Activated naive CD4-positive, alpha-beta T cell treated with anti-CD3 and anti-CD28 coated beads, Interleukin-2, amount 10 ng/mL, durations not matched to agents 7 days and 5 days (primary cell): Measurements from ENCODE around the gene ATP9A.
"Not testable (repeated sequence)": the region's sequence is repeated elsewhere in the genome, so short reads cannot be mapped to it uniquely, and the experiment has no call there.

Experiments used
- CTCF ChIA-PET: fragments of 350-600 bp; sonication (Branson Sonifier 250); formaldehyde crosslinking; loops from one replicate; lab custom pipeline; 2021; ENCODE audit warnings: antibody characterized with exemption; lab: Charles Lee
- DNase-seq: peaks from one replicate; pipeline ENCODE4 v3.0.0-alpha.2; 2020
- H3K27ac Mint-ChIP-seq: one replicate; pipeline ENCODE4 v1.8.0; 2021; ENCODE audit warnings: mild to moderate bottlenecking, moderate library complexity, mixed read lengths
- H3K27me3 Mint-ChIP-seq: one replicate; pipeline ENCODE4 v1.8.0; 2021; ENCODE audit warnings: mild to moderate bottlenecking, mixed read lengths
- H3K36me3 Mint-ChIP-seq: one replicate; pipeline ENCODE4 v1.8.0; 2021; ENCODE audit warnings: mixed read lengths
- H3K4me1 Mint-ChIP-seq: one replicate; pipeline ENCODE4 v1.8.0; 2021; ENCODE audit warnings: mixed read lengths
- H3K4me3 Mint-ChIP-seq: one replicate; pipeline ENCODE4 v1.8.0; 2021; ENCODE audit warnings: mild to moderate bottlenecking, moderate library complexity, mixed read lengths
- H3K9me3 Mint-ChIP-seq: one replicate; pipeline ENCODE4 v1.8.0; 2021; ENCODE audit warnings: mixed read lengths

ATP9A gene

GRCh38 chr20:51752343-51752951, 15.7 kb downstream of the ATP9A start:
- no peak overlapping the region for H3K27ac Mint-ChIP-seq
- CTCF ChIA-PET, result interaction anchor here (0.6 kb wide), 1 partner anchor 299 kb away, joined by 3 read pairs; no protein-coding TSS in a partner anchor
- H3K4me1 Mint-ChIP-seq, result no peaks in the 10 kb centered on the region
- H3K36me3 Mint-ChIP-seq, result no peaks in the 10 kb centered on the region
- DNase-seq, result no peak
- peaks cover 5% of the 10 kb centered on the region for H3K27me3 Mint-ChIP-seq
- H3K9me3 Mint-ChIP-seq, result no peaks in the 10 kb centered on the region
- no peak overlapping the region for H3K4me3 Mint-ChIP-seq

DNA sequence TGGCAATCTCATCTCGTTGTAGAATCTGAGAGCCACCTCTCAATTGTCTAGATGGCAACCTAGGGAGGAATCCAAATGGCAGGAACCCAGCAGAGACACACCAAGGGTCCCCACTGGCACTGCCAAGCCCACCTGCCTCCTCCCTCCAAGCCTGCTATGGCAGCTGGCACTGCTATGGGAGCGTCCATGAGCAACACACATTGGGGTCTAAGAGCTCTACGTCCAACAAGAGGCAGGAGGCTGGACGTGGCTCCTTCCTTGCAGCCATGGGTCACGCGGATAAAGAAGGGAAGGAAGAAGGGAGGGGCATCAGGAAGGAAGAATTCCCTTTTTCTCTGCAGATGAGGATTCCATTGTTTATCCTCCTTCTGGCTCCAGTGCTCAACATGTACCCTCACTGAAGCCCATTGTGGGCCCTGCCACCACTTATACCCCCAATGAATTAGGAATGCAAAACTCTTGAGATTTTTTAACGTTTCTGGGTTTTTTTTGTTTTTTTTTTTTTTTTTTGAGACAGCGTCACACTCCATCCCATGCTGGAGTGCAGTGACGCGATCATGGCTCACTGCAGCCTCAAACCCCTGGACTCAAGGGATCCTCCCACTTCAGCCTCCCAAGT, 17.3 kb downstream of the ATP9A start:
- CTCF ChIA-PET, result interaction anchor here (1.0 kb wide), 1 partner anchor 50 kb away, joined by 3 read pairs; no protein-coding TSS in a partner anchor
- no peak overlapping the region for H3K27ac Mint-ChIP-seq
- no peak for DNase-seq
- no peaks in the 10 kb centered on the region for H3K36me3 Mint-ChIP-seq
- peaks cover 6% of the 10 kb centered on the region for H3K27me3 Mint-ChIP-seq
- H3K9me3 Mint-ChIP-seq, result no peaks in the 10 kb centered on the region
- no peak overlapping the region for H3K4me3 Mint-ChIP-seq
- H3K4me1 Mint-ChIP-seq, result no peaks in the 10 kb centered on the region

- Mint-ChIP-seq H3K36me3 (no peaks in the 10 kb centered on the region), H3K9me3 (no peaks in the 10 kb centered on the region), H3K4me3 (no peak overlapping the region), H3K27ac (no peak overlapping the region), H3K4me1 (no peaks in the 10 kb centered on the region), H3K27me3 (peaks cover 6% of the 10 kb centered on the region)
- CTCF ChIA-PET, result interaction anchor here (1.0 kb wide), 1 partner anchor 49 kb away, joined by 3 read pairs; no protein-coding TSS in a partner anchor
- DNase-seq, result no peak
These were observed 18.0 kb downstream of the ATP9A start for GRCh38 chr20:51750037-51750769.

GRCh38 chr20:51749674-51750036, 18.5 kb downstream of the ATP9A start:
- Mint-ChIP-seq H3K4me3 (no peak overlapping the region), H3K36me3 (no peaks in the 10 kb centered on the region), H3K27me3 (peaks cover 6% of the 10 kb centered on the region), H3K4me1 (no peaks in the 10 kb centered on the region), H3K9me3 (no peaks in the 10 kb centered on the region), H3K27ac (no peak overlapping the region)
- CTCF ChIA-PET, result no interaction called here
- no peak for DNase-seq

GRCh38 chr20:51747182-51747911, 20.8 kb downstream of the ATP9A start:
- CTCF ChIA-PET, result no interaction called here
- no peaks in the 10 kb centered on the region for H3K4me1 Mint-ChIP-seq
- H3K36me3 Mint-ChIP-seq, result no peaks in the 10 kb centered on the region
- H3K27ac Mint-ChIP-seq, result no peak overlapping the region
- H3K4me3 Mint-ChIP-seq, result no peak overlapping the region
- no peak for DNase-seq
- H3K9me3 Mint-ChIP-seq, result no peaks in the 10 kb centered on the region
- peaks cover 6% of the 10 kb centered on the region for H3K27me3 Mint-ChIP-seq

GRCh38 chr20:51745804-51746203, 22.4 kb downstream of the ATP9A start:
- DNase-seq, result no peak
- CTCF ChIA-PET, result no interaction called here
- Mint-ChIP-seq H3K36me3 (no peaks in the 10 kb centered on the region), H3K9me3 (no peaks in the 10 kb centered on the region), H3K4me1 (no peaks in the 10 kb centered on the region), H3K4me3 (no peak overlapping the region), H3K27me3 (peaks cover 6% of the 10 kb centered on the region), H3K27ac (no peak overlapping the region)

DNA sequence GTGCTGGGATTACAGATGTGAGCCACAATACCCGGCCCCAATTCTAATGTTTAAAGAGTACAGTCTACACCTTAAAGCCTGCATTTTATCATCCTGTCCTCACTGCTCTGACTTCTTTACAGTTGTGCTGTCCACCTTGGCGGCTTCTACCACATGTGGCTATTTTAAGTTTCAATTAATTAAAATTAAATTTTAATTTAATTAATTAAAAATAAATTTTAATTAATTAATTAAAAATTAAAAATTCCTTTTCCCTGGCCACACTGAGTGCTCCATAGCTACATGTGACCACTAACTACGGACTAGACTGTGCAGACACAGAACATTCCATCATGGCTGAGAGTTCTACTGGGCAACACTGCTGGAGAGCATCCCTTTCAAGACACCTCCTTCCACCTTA, 27.4 kb downstream of the ATP9A start:
- no peaks in the 10 kb centered on the region for H3K4me1 Mint-ChIP-seq
- no peaks in the 10 kb centered on the region for H3K36me3 Mint-ChIP-seq
- H3K27me3 Mint-ChIP-seq, result peaks cover 5% of the 10 kb centered on the region
- no peak for DNase-seq
- CTCF ChIA-PET, result no interaction called here
- H3K9me3 Mint-ChIP-seq, result no peaks in the 10 kb centered on the region
- no peak overlapping the region for H3K27ac Mint-ChIP-seq
- H3K4me3 Mint-ChIP-seq, result no peak overlapping the region

DNA sequence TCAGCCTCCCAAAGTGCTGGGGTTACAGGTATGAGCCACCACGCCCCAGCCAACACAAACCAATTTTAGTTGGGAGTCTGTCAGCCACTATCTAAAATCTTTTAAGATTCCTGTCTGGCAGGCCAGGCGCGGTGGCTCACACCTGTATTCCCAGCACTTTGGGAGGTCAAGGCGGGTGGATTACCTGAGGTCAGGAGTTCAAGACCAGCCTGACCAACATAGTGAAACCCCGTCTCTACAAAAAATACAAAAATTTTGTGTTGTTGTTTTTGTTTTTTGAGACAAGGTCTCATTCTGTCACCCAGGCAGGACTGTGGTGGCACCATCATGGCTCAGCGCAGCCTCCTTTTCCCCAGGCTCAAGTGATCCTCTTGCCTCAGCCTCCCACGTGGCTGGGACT, 27.9 kb downstream of the ATP9A start:
- H3K9me3 Mint-ChIP-seq, DNase-seq, H3K4me1 Mint-ChIP-seq, H3K27me3 Mint-ChIP-seq, H3K27ac Mint-ChIP-seq, H3K36me3 Mint-ChIP-seq, CTCF ChIA-PET, H3K4me3 Mint-ChIP-seq: not testable (repeated sequence)

GRCh38 chr20:51739722-51740249, 28.4 kb downstream of the ATP9A start:
- DNase-seq, result no peak
- H3K27ac Mint-ChIP-seq, result no peak overlapping the region
- no peaks in the 10 kb centered on the region for H3K36me3 Mint-ChIP-seq
- H3K9me3 Mint-ChIP-seq, result no peaks in the 10 kb centered on the region
- no peak overlapping the region for H3K4me3 Mint-ChIP-seq
- H3K27me3 Mint-ChIP-seq, result peaks cover 5% of the 10 kb centered on the region
- no peaks in the 10 kb centered on the region for H3K4me1 Mint-ChIP-seq
- CTCF ChIA-PET, result no interaction called here

GRCh38 chr20:51738877-51739447, 29.2 kb downstream of the ATP9A start:
- no peak overlapping the region for H3K4me3 Mint-ChIP-seq
- no peaks in the 10 kb centered on the region for H3K4me1 Mint-ChIP-seq
- CTCF ChIA-PET, result no interaction called here
- no peak for DNase-seq
- no peak overlapping the region for H3K27ac Mint-ChIP-seq
- no peaks in the 10 kb centered on the region for H3K9me3 Mint-ChIP-seq
- H3K36me3 Mint-ChIP-seq, result no peaks in the 10 kb centered on the region
- H3K27me3 Mint-ChIP-seq, result peaks cover 8% of the 10 kb centered on the region

DNA sequence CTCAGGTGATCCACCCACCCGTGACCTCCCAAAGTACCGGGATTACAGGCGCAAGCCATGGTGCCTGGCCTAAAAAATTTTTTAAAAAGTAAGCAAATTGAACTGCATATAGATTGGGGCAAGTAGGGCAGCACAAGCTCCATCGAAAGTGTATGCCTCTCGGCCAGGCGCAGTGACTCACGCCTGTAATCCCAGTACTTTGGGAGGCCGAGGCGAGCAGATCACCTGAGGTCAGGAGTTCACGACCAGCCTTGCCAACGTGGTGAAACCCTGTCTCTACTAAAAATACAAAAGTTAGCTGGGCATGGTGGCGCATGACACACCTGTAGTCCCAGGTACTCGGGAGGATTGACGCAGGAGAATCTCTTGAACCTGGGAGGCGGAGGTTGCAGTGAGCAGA, 29.9 kb downstream of the ATP9A start:
- CTCF ChIA-PET, H3K9me3 Mint-ChIP-seq: not testable (repeated sequence)

DNA sequence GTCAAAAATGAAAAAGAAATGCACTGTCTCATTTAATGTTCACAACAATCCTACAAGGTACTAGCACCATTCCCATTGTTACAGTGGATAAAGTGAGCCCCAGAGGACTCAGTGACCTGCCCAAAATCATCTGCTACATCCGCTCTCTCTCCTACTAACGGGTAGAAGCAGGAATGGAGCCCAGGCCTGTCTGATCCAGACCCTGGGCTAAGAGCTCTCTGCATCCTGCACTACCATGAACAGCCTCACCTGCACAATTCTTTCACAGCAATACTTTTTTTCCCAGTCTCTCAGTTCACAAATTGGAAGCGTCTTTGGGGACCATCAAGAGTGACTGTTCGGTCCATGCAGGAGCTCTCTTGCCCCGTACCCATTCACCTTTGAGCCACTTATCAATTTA, 31.2 kb downstream of the ATP9A start:
- H3K36me3 Mint-ChIP-seq, result no peaks in the 10 kb centered on the region
- CTCF ChIA-PET, result no interaction called here

More for the DNA sequence above, 29.9 kb downstream of the ATP9A start:
- not testable (repeated sequence) for DNase-seq, H3K4me1 Mint-ChIP-seq, H3K36me3 Mint-ChIP-seq, H3K27me3 Mint-ChIP-seq, H3K4me3 Mint-ChIP-seq, H3K27ac Mint-ChIP-seq

DNA sequence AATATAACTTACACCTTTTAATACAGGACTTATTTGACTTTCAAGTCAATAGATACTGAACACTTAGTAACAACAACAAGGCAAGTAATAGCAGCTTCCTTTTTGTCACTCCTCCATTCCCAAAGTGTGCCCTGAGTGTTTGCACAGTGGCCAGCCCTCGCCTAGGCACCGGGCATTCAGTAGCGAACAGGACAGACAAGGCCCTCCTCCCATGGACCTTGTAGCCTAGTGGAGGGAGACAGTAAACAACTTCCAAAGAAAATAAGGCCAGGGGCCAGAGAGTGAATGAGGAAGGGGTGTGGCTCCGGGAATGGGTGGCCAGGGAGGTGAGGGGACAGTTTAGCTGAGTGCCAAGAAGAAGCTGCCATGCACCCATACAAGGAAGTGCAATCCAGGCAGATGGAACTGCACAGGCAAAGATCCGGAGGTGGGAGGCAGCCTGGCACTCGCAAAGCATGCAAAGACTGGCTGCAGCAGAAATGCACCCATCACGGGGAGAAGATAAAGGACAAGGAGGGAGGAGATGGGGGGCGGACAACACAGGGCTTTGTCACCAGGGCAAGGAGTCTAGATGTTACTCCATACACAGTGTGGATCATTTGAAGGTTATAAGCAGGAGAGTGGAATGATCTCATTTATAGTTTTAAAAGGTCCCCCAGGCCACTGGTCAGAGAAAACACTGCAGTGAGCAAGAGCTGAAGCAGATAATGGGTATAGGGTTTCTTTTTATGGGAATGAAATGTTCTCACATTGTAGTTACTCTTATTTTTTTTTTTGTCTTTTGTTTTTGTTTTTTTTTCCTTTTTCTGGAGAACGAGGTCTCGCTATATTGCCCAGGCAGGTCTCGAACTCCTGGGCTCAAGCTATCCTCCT, 32.2 kb downstream of the ATP9A start:
- Mint-ChIP-seq H3K4me1 (no peaks in the 10 kb centered on the region), H3K27me3 (peaks cover 20% of the 10 kb centered on the region), H3K27ac (no peak overlapping the region), H3K36me3 (no peaks in the 10 kb centered on the region), H3K9me3 (no peaks in the 10 kb centered on the region), H3K4me3 (no peak overlapping the region)
- CTCF ChIA-PET, result no interaction called here
- no peak for DNase-seq

More for the DNA sequence above, 31.2 kb downstream of the ATP9A start:
- Mint-ChIP-seq H3K4me1 (no peaks in the 10 kb centered on the region), H3K4me3 (no peak overlapping the region), H3K9me3 (no peaks in the 10 kb centered on the region), H3K27me3 (peaks cover 17% of the 10 kb centered on the region), H3K27ac (no peak overlapping the region)
- DNase-seq, result no peak
